COLO668 (cell line): Measurements from ENCODE around the gene NCKAP5.
A peak's percentile ranks its signal among the peaks of the same experiment; 100 is the strongest.

Experiments
- DNase-seq: peaks from one replicate; lab custom pipeline; 2025; ENCODE audit not compliant: unreplicated experiment; lab: John Stamatoyannopoulos, UW

The NCKAP5 gene

GRCh38 chr2:132692816-132693215 lies 875.4 kb downstream of the NCKAP5 start:
- no peak for DNase-seq

DNA sequence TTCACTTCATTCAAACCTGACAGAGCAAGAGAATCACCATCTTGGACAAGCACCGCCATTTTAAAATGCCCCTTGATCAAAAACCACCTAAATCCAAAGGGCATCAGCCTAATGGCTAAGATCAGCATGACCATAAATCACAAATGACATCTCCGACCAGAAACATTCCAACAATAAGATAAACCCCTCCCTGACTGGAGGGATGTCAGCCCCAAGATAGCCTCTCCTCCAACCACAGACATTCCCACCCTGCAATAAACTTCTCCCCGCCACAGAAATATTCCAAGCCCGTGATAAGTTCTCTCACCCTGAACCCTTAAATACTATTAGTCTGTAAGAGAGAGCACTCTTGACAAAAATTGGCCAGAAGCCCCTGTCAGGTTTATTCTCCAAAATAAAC lies 876.7 kb downstream of the NCKAP5 start:
- DNase-seq = no peak

GRCh38 chr2:132690664-132691303 lies 877.5 kb downstream of the NCKAP5 start:
- no peak for DNase-seq

DNA sequence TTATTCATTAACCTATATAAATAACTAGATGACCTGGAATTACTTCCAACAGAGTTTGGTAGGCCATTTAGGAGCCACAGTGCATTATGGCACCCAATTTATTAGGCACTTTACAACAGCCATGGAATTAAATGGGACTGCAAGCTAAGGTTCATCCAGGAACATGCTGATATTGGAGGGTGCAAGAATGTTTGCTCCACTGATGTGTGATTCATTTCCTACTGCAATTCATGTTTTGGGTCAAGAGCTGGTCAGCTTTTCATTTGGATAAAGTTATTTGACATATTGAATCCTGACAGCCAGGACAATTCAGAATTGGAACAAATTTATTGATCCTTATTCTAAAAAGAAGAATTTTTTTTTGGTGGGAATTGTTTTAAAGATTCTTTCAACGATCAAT lies 886.5 kb downstream of the NCKAP5 start:
- DNase-seq = no peak

- no peak for DNase-seq
Observed at GRCh38 chr2:132680544-132680943, 887.7 kb downstream of the NCKAP5 start.

DNA sequence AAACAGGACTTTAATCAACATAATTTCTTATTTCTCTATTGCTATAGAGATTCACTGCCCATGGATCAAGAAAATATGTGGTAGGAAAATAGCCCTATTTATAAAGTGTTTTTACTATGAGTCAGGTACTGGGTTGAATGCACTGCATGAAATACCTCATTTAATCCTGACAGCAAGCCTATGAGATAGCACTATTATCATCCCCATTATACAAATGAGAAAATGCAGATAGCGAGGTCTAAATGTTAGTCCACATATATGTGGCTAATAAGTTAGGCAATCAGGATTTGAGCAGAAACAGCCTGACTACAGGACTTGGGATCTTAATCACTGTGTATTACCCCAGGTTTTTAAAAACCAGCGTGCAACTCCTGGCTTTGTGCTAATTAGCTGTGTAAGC lies 889.8 kb downstream of the NCKAP5 start:
- DNase-seq = no peak

DNA sequence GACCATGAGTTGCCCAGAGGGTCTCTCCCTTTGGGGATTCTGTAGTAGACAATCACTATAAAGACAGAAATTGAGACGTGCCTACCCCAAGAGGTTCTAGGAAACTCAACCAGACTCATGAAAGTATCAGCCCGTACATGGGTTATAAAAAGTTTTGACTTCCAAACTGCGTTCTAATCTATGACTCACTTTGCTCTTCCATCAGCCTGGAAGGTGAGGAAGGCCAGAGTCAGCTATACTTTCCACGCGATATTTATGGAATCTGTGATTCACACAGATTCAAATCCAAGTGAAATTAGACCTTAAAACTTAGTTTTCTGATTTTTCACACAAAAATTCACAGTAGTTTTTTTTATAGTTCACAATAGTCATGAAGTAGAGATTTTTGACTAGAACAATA lies 890.6 kb downstream of the NCKAP5 start:
- no peak for DNase-seq

GRCh38 chr2:132676999-132677398 lies 891.3 kb downstream of the NCKAP5 start:
- no peak for DNase-seq

GRCh38 chr2:132671151-132671835 lies 897.0 kb downstream of the NCKAP5 start:
- no peak for DNase-seq

DNA sequence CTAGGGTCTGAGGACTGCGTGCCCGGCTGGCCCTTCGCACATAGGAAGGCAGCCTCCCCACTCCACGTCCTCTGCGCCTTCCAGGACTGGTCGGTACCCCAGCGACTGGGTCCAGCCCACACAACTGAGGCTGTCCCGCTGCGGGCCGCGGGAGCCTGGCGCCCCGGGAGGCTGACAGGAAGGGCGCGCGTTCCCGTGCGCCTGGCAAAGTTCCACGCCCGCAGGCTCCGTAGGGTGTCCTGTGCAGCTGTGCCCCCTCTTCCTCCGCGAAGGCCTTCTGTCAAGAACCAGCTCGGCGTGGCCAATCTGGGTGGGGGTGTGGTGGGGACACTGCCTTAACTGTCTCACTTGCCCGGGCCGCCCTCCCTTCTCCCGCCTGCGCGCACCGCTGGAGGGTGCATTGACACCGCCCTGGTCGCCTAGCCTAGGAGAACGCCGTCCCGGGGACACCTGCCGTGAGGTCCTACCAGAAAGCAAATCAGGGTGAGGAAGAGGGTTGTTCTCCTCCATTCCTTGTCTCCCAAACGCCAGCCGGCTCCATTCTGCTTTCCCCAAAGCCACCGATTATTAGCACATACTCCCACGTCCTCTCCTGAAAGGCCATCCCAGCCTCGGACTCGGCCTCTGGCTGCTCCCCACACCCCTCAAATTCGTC lies 897.6 kb downstream of the NCKAP5 start:
- DNase-seq = peak; percentile 75

DNA sequence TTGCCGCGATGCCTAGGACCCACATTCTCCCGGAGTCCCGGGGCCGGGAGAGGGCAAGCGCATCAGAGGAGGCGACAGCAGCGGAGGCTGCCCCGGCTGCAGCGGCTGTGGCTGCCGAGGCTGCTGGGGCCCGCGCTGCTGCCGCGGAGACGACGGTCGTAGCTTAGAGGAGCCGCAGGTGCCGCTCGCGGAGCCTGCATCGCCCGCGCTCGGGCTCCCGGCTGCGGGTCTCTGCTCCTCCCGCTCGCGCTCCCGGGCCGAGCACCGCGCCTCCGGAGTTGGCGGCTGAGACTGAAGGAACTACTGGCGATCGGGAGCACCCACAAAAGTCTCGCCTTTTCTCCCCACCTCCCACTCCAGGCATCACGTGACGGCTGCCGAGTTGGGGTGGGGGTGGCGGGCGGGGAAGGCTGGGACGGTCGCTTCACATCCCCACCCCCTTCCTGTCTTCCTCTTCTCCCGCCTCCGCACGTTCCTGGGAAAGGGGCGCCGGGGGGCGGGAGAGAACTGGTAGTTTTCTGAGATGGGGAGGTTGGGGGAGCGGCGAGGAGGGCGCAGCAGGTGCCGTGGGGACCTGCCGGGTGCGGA lies 898.3 kb downstream of the NCKAP5 start, which contains the start of gene LYPD1:
LYPD1 (minus strand) TSS at position 298 of the 588 bp plus-strand sequence; CDS start at position 25, 273 bp downstream.
- peak; percentile 74 for DNase-seq

DNA sequence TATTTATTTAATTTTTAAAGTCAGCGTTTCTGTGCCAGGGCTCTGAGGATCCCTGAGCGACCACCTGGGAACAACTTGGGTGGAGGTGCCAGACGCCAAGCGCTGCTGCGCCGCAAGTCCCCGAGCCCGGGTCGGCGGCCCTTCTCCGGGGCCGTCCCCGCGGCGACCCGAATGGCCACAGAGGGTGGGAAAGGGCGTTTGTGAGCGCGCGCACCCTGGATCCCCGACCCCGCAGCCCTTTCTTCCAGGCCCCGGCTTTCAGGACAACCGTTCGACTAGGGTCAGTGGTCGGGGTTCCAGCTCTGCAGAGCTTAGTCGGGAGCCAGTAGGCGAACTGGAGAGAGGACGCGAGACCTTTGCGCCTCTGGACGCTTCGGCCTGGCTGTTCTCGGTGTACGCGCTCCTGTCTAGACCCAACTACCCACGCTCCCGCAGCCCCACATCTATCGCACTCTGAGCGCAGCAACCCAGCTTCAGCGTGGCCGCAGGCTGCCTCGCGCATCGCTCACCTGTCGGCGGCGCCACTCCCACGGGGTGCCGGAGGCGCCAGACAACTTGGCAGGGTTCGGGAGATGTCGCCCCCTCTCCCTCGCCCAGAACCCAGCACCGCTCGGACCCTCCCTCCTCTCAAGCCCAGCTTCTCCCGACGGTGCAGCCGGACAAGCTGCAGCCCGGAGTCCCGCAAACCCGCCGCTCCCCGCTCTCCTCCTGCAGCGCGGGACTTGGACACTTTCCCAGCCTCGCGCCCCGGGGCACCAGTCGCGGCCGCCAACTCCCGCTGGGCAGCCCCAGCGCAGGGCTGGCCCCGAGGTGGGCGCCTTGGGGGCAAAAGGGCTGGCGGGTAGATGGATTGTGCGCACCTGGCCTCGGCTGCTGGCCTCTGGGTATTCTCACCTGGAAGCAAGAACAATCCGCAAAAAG lies 899.0 kb downstream of the NCKAP5 start:
- peak; percentile 64 for DNase-seq

DNA sequence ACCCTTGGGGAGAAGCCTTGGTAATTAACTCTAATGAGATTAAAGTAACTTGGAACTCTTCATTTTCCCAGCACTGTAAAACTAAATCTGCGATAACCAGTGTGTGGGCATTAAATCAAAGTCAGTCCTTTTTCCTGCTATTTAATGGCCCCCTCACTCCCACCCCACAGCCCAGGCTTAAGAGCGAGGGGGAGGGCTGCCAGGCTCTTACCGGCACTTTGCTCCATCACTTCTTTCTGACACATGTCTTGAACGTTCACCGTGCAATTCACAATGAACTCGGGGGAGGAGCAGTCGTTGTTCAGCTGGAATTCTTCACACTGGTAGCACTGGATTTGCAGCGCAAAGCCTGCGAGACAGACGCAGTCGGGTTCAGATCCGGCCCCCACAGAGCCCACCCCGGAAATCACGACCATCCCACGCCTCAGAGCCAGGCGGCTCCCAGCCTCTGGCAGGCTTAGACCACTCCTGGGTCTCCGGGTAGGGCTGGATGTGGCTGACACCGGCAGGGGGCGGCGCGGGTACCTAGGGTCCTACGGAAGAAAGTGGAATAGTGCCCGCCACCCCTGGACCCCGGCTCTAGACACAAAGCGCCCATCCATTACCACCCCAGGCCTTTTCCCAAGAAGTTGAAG lies 900.0 kb downstream of the NCKAP5 start:
- peak; percentile 30 for DNase-seq

- no peak for DNase-seq
Observed at GRCh38 chr2:132667706-132668105, 900.6 kb downstream of the NCKAP5 start.

- DNase-seq = no peak
Observed at GRCh38 chr2:132665401-132666140, 902.7 kb downstream of the NCKAP5 start.

DNA sequence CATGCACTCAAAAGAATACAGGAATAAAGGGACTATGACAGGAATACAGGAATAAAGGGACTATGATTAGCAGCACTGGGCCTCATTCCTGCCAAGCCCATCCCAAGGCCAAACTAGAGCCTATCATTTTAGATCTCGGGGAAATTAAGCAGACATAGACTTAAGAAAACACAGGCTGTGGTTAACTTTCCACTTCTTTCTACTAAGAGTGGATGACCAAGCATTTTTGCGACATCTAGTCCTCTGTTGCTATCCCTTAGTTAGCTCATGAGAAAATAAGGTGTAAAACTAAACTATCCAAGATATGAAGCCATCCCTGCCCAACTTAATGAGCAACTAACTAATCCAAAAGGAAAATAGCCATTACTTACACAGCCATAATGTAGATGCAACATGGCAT lies 904.2 kb downstream of the NCKAP5 start:
- no peak for DNase-seq

- DNase-seq = no peak
Observed at GRCh38 chr2:132662732-132663131, 905.5 kb downstream of the NCKAP5 start.

DNA sequence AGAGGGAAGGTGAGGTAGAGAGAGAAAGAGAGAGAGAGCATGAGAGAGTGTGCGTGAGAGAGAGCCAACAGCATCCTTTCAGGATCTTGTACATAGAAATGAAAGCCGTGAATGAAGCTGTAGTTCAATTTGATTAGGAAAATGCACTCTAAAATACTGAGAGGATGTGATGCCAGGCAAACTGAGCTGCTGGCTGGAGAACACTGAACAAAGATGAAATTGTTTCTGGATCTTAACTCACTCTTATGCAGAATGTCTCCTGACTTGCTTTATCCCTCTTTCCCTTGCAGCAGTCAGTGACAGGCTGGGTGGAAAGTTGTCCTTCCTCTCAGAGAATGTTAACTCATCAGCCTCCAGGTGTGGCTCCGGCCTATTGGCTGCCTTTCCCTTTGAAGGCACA lies 908.9 kb downstream of the NCKAP5 start:
- no peak for DNase-seq

GRCh38 chr2:132656266-132656975 lies 911.8 kb downstream of the NCKAP5 start:
- no peak for DNase-seq
